ENCODE measurements around the gene GSDMA. TPM values are rescaled to one million over a fixed set of nuclear protein-coding genes. Genes with fewer than 3 reads are reported as not detected.

The GSDMA gene
- total RNA-seq, 1 donor from 2014 or later, result not detected

DNA sequence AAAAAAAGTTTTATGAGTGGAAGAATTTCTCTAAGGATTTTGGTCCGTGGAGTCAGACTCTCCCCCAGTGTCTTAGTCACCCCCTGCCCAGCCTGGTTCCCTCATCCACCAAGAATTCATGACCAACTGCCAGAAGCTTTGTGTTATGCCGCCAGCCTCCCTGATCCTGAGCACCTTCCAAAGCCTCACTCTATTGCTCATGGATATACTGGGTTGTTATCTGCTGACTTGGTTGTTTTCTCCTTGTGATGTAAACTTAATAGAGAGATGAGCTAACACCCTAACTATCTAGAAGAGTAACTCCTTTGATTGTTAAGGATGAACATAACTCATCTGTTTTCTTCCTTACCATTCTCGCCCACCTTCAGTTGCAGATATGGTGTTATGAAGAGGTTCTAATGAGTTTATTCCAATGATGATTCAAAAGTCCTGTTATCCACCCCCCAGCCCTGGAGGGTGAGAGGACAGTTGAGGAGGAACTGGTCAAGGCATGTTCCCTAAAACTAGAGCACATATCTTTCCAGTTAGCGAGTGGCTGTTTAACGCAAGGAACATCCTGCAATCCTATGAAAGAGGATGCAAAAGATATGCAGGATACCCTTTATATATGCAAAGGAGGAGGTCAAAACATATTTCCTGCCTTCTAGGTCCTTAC lies 16.3 kb downstream of the GSDMA start:
- DNase-seq (ENCODE audit: low read depth), result peak; percentile 60
- TF ChIP-seq, protein P1, sequence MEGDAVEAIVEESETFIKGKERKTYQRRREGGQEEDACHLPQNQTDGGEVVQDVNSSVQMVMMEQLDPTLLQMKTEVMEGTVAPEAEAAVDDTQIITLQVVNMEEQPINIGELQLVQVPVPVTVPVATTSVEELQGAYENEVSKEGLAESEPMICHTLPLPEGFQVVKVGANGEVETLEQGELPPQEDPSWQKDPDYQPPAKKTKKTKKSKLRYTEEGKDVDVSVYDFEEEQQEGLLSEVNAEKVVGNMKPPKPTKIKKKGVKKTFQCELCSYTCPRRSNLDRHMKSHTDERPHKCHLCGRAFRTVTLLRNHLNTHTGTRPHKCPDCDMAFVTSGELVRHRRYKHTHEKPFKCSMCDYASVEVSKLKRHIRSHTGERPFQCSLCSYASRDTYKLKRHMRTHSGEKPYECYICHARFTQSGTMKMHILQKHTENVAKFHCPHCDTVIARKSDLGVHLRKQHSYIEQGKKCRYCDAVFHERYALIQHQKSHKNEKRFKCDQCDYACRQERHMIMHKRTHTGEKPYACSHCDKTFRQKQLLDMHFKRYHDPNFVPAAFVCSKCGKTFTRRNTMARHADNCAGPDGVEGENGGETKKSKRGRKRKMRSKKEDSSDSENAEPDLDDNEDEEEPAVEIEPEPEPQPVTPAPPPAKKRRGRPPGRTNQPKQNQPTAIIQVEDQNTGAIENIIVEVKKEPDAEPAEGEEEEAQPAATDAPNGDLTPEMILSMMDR (IDR thresholded peaks at IDR 0.05; ENCODE audit: insufficient read depth, low read length, poor library complexity, severe bottlenecking), result no peak
- Histone ChIP-seq H3K27me3 (ENCODE audit: control insufficient read depth, insufficient read depth, low read length) (no peaks in the 10 kb centered on the region), H3K36me3 (ENCODE audit: control insufficient read depth, insufficient read depth, low read length) (no peaks in the 10 kb centered on the region), H3K4me3 (ENCODE audit: low read depth, low read length) (no peak overlapping the region)

DNA sequence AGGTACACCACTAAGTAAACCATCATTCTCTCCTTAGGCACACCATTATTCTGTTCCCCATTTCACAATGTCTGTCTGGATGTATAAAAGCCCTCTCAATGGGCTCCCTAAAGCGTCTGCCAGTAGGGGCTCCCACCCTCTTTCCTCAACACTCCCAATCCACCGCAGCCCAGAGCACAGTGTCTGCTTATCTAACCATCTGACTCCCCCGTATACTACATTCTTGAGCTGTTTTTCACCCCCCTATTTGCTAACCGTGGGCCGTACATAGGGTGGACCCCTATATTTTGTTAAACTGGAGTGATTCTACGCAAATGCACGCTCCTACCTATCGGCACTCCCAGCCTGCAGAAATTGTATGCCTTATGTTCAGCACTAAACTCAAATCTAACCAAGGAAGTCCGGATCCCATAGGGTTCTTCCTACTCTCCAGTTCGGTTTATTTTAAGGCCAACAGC lies 17.1 kb downstream of the GSDMA start:
- DNase-seq (ENCODE audit: low read depth), result no peak
- no peaks in the 10 kb centered on the region for H3K27me3 ChIP-seq (ENCODE audit: control insufficient read depth, insufficient read depth, low read length)
- peak overlapping the region; percentile 50 for H3K4me3 ChIP-seq (ENCODE audit: low read depth, low read length)
- no peaks in the 10 kb centered on the region for H3K36me3 ChIP-seq (ENCODE audit: control insufficient read depth, insufficient read depth, low read length)
- TF ChIP-seq, protein P1 (IDR thresholded peaks at IDR 0.05; ENCODE audit: insufficient read depth, low read length, poor library complexity, severe bottlenecking), result peak; percentile 32

GRCh38 chr17:39980351-39981206 lies 17.8 kb downstream of the GSDMA start, which contains the start of gene PSMD3:
Gene PSMD3, plus strand, starts transcription at chr17:39980807. Its CDS starts 164 bp downstream, at chr17:39980971.
- Histone ChIP-seq H3K36me3 (ENCODE audit: control insufficient read depth, insufficient read depth, low read length) (no peaks in the 10 kb centered on the region), H3K4me3 (ENCODE audit: low read depth, low read length) (peak within 1 kb of the TSS; percentile 94), H3K27me3 (ENCODE audit: control insufficient read depth, insufficient read depth, low read length) (no peaks in the 10 kb centered on the region)
- peak; percentile 98 for DNase-seq (ENCODE audit: low read depth)
- TF ChIP-seq, protein P1 (IDR thresholded peaks at IDR 0.05; ENCODE audit: insufficient read depth, low read length, poor library complexity, severe bottlenecking), result peak; percentile 70

DNA sequence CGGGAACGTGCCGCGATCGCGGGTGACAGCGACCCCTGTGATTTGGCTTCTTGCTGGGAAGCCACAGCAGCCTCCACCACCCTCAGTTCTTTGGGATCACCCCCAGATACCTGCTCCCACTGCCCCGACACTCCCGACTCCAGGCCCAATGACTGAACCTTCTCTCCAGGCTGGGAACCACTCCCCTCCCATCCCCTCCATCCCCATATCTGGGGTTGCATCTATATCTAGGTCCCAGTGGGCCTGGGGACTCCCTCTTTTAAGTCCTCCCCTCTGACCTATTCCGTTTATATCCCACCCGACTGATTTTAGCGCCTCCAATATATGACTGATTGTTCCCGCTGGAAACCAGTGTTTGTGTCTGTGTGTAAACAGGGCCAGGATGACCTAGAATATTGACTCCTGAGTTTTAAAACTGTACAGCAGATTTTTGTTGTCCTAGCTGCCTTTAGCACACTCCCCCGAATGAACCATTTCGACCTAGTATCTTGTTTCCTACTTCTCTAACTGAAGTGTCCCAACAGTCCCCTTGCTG lies 18.5 kb downstream of the GSDMA start:
- DNase-seq (ENCODE audit: low read depth), result no peak
- TF ChIP-seq, protein P1 (IDR thresholded peaks at IDR 0.05; ENCODE audit: insufficient read depth, low read length, poor library complexity, severe bottlenecking), result no peak
- peak overlapping the region; percentile 94 for H3K4me3 ChIP-seq (ENCODE audit: low read depth, low read length)
- no peaks in the 10 kb centered on the region for H3K27me3 ChIP-seq (ENCODE audit: control insufficient read depth, insufficient read depth, low read length)
- no peaks in the 10 kb centered on the region for H3K36me3 ChIP-seq (ENCODE audit: control insufficient read depth, insufficient read depth, low read length)

DNA sequence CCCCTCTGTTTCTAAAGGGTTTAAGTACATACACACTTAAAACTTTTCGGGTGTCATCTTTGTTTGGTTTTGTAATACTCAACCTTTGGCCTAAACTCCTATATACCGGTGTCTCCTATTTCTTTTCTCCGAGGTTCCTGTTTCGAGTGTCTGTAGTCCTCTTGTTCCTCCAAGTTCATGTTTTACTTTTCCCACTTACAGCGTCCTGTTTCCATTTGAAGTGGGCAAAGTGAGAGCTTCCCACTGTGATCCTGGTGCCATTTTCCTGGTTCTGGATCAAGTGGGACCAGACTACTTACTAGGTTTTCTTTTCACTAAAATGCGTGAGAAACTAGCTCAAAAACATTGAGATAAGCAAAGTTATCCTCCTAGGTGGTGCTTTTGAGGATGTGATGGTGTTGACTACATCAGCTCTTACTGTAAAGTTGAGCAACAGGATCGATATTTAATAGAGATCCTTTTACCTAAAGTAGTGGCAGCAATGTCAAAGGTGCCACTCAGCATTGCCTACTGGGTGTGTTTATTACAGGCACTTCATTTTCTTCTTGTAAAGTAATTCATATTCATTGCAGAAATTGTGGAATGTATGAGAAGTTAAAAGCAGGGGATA lies 19.1 kb downstream of the GSDMA start:
- no peaks in the 10 kb centered on the region for H3K27me3 ChIP-seq (ENCODE audit: control insufficient read depth, insufficient read depth, low read length)
- peak overlapping the region; percentile 94 for H3K4me3 ChIP-seq (ENCODE audit: low read depth, low read length)
- TF ChIP-seq, protein P1 (IDR thresholded peaks at IDR 0.05; ENCODE audit: insufficient read depth, low read length, poor library complexity, severe bottlenecking), result no peak
- no peak for DNase-seq (ENCODE audit: low read depth)
- H3K36me3 ChIP-seq (ENCODE audit: control insufficient read depth, insufficient read depth, low read length), result no peaks in the 10 kb centered on the region

Data from kidney epithelial cell (primary cell).